Progenitor cell of endocrine pancreas (in vitro differentiated cells): ENCODE measurements around the gene KCNK18. TPM values are rescaled to one million over a fixed set of nuclear protein-coding genes. Genes with fewer than 3 reads are reported as not detected.

ENCODE experiments used
- DNase-seq: peaks from one replicate; pipeline ENCODE4 v3.0.0; 2021; ENCODE audit warnings: low spot score; ENCODE audit not compliant: unreplicated experiment
- H3K27ac Mint-ChIP-seq: 2 replicates; pipeline ENCODE4 v1.8.0; 2021; ENCODE audit warnings: mild to moderate bottlenecking, moderate library complexity, mixed read lengths
- H3K27me3 Mint-ChIP-seq: 2 replicates; pipeline ENCODE4 v1.8.0; 2021; ENCODE audit warnings: mixed read lengths
- H3K36me3 Mint-ChIP-seq: 2 replicates; pipeline ENCODE4 v1.8.0; 2022; ENCODE audit warnings: mixed read lengths; ENCODE audit not compliant: insufficient read depth
- H3K4me1 Mint-ChIP-seq: 2 replicates; pipeline ENCODE4 v1.8.0; 2021; ENCODE audit warnings: low read depth, mixed read lengths
- H3K4me3 Mint-ChIP-seq: 2 replicates; pipeline ENCODE4 v1.8.0; 2021; ENCODE audit warnings: low read depth, mild to moderate bottlenecking, moderate library complexity, mixed read lengths
- H3K9me3 Mint-ChIP-seq: 2 replicates; pipeline ENCODE4 v1.8.0; 2021; ENCODE audit warnings: low read depth, mixed read lengths
- total RNA-seq: library from RNA; stranded (reverse); gene quantifications from 2 replicates; pipeline ENCODE4 v1.2.1, GENCODE V29; 2021
- TF ChIP-seq, protein P1 (sequence below): fragments of 200-600 bp; sonication (generic); IDR thresholded peaks from one replicate; pipeline ENCODE4 v1.5.0; 2021; ENCODE audit warnings: antibody characterized with exemption, mild to moderate bottlenecking; ENCODE audit not compliant: unreplicated experiment

KCNK18 gene
- total RNA-seq, 1 donor from 2014 or later, result not detected

DNA sequence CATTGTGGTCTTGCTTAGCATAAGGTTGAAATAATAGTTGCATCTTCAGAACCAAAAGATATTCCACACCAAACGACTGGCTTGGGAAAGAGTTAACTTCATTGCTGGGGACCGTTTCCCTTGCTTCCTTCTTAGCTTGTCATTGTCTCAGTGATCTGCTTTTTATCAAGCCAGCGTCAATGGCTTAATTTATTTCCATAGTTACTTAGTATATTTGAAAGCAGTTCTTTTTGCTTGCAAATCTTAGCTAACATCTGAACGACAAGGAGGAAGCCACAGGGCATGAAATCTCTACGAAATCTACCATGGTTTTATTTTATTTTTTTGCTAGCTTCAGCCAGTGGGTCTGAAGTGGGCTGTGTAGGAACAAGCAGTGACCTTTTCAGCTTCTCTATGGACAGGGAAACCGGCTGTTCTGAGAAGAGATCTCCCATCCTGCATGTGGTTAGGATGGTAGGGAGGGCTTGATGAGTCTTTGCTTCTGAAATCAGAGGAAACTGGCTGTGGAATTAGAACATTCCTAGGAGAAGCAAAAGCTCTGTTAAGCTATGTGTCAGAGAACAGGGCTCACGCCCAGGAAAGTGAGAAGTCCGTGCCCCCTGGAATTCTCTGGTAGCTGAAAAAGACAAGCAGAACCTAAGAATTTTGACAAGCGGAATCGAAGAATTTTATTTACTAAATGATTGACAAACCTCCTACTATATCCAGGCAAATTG lies 51.6 kb downstream of the KCNK18 start:
- Mint-ChIP-seq H3K36me3 (no peaks in the 10 kb centered on the region), H3K4me3 (no peak overlapping the region), H3K9me3 (no peaks in the 10 kb centered on the region), H3K27ac (no peak overlapping the region), H3K27me3 (peaks cover 42% of the 10 kb centered on the region), H3K4me1 (peaks cover 3% of the 10 kb centered on the region)
- no peak for DNase-seq
- TF ChIP-seq, protein P1, sequence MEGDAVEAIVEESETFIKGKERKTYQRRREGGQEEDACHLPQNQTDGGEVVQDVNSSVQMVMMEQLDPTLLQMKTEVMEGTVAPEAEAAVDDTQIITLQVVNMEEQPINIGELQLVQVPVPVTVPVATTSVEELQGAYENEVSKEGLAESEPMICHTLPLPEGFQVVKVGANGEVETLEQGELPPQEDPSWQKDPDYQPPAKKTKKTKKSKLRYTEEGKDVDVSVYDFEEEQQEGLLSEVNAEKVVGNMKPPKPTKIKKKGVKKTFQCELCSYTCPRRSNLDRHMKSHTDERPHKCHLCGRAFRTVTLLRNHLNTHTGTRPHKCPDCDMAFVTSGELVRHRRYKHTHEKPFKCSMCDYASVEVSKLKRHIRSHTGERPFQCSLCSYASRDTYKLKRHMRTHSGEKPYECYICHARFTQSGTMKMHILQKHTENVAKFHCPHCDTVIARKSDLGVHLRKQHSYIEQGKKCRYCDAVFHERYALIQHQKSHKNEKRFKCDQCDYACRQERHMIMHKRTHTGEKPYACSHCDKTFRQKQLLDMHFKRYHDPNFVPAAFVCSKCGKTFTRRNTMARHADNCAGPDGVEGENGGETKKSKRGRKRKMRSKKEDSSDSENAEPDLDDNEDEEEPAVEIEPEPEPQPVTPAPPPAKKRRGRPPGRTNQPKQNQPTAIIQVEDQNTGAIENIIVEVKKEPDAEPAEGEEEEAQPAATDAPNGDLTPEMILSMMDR, result no peak

DNA sequence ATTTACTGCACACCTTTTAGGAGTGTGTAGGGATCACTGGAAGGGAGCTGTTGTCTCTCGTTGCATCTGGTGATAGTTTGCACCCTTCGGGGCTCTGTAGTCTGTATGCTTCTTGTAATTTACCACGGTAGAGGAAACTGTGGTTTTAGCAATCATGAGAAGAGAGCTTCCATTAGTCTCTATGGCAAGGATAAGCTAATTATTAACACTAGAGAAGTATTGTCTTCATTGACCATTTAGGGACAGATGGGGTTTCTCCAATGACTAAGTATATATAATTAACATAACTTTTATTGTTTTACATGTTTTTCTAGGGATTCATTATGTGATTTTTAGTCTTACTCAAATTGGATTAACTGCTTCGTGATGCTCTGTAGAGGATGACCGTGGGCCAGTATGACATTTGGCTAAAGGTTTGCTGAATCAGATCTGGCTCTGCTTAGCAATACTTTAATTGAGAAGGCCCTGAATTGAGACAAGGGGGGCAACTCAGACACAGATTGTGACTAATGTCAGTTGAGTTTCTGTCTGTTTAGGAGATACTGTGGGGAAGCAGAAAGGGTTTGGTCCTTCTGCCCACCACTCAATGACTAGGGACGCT lies 52.3 kb downstream of the KCNK18 start:
- H3K9me3 Mint-ChIP-seq, result no peaks in the 10 kb centered on the region
- H3K36me3 Mint-ChIP-seq, result no peaks in the 10 kb centered on the region
- TF ChIP-seq, protein P1, result no peak
- H3K4me1 Mint-ChIP-seq, result peaks cover 3% of the 10 kb centered on the region
- no peak for DNase-seq
- no peak overlapping the region for H3K4me3 Mint-ChIP-seq
- peaks cover 38% of the 10 kb centered on the region for H3K27me3 Mint-ChIP-seq
- H3K27ac Mint-ChIP-seq, result no peak overlapping the region

DNA sequence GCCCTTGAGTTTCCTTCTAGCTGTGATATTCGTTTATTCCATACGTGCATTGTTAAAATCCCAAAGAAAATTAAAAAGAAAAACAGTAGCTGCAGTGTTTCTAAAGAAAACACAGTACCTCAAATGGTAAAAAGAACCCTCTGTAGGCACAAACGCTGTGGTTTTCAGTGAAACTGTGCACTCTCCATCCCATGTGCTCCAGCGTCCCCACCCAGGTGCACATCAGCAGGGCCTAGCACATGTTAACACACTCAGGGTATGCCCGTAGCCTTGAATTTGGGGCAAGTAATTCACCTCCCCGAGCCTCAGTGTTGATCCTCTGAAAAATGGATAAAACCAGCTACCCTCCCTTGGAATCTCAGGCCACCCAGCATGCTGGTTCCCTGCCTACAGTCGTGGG lies 53.1 kb downstream of the KCNK18 start:
- Mint-ChIP-seq H3K4me1 (peaks cover 3% of the 10 kb centered on the region), H3K36me3 (no peaks in the 10 kb centered on the region), H3K9me3 (no peaks in the 10 kb centered on the region), H3K27me3 (peaks cover 30% of the 10 kb centered on the region), H3K27ac (no peak overlapping the region), H3K4me3 (no peak overlapping the region)
- no peak for DNase-seq
- TF ChIP-seq, protein P1, result no peak

DNA sequence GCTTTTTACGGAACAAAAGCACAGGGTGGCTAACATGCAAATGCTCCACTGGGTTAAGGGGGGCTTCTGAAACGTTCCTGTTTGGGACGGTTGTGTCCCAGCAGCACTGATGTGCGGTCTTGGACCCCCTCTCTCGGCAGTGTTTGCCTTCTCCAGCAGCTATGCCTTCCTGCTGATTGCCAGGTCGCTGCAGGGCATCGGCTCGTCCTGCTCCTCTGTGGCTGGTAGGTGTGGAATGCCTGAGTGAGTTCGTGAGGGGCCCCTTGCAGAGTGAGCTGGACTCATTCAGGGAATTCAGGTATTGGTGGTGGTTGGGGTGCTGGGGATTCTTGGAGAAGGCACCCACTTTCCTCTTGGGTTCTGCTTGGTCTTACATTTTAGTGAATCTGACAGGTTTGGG lies 56.6 kb downstream of the KCNK18 start:
- TF ChIP-seq, protein P1, result no peak
- Mint-ChIP-seq H3K27ac (no peak overlapping the region), H3K4me3 (no peak overlapping the region), H3K36me3 (no peaks in the 10 kb centered on the region), H3K27me3 (peaks cover 13% of the 10 kb centered on the region), H3K4me1 (peaks cover 6% of the 10 kb centered on the region), H3K9me3 (no peaks in the 10 kb centered on the region)
- no peak for DNase-seq

DNA sequence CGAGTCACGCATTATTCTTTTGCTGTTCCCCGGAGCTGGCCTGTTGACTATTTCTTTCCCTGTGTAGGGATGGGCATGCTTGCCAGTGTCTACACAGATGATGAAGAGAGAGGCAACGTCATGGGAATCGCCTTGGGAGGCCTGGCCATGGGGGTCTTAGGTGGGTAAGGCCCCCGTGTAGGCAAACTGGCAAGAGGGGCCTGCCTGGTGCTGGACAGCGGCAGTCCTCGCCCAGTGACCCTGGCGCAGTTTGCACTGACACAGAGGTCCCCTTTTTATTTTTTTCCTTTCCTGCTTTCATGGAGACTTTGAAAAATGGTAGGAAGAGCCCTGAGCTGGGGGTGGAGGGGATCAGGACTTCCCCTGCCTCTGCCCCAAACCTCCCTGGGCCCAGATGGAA lies 57.0 kb downstream of the KCNK18 start:
- no peak overlapping the region for H3K4me3 Mint-ChIP-seq
- no peak overlapping the region for H3K27ac Mint-ChIP-seq
- H3K9me3 Mint-ChIP-seq, result no peaks in the 10 kb centered on the region
- no peak for DNase-seq
- peaks cover 6% of the 10 kb centered on the region for H3K4me1 Mint-ChIP-seq
- TF ChIP-seq, protein P1, result no peak
- peaks cover 14% of the 10 kb centered on the region for H3K27me3 Mint-ChIP-seq
- no peaks in the 10 kb centered on the region for H3K36me3 Mint-ChIP-seq
